GM20431 (cell line): ENCODE results near the gene LST1.

Experiments used
- in situ Hi-C: fragments of 300-500 bp; cut with MseI, MboI; formaldehyde crosslinking; loops from one replicate; pipeline ENCODE4 v1.15.0; 2020; ENCODE audit warnings: low sequenced_read_pairs; ENCODE audit not compliant: unreplicated experiment

The LST1 gene

DNA sequence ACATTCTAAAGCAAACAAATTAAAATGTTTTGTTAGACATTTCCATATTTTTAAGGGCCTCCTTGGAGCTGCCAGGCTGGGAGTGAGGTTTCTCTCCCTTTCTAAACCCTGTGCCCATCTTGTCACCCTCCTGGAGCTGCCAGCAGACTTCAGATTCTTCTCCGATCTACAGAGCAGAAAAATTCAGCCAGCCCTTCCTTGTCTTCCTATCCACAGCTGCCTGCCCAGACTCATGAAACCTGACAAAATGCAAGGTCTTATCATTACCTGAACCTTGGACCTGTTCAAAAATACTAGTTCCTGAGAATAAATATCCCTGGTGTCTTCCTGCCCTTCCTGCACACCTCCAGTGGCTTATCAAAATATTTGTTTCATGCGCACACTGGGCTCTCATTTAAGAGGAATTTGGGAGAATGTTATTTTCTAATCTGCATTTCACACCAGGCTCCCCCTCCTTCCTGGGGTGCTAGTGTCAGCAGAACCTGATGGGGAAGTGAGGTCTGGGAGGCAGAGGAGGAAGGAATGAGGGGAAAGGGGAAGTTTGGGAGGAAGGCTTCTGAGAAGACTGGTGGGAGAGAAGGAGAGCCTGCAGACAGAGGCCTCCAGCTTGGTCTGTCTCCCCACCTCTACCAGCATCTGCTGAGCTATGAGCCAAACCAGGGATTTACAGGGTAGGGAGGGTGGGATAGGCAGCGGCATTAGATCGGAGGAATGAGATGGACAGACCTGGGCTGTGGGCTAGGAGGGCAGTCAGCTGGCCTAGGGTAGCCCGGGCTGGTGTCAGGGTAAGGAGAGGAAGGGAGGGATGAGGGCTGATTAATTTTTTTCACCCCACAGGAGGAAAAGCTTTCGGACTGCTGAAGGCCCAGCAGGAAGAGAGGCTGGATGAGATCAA, 28.9 kb downstream of the LST1 start, which contains the start of gene AIF1:
TSS of gene AIF1 (plus strand) at position 551 of the 895 bp plus-strand sequence. CDS start at position 647, 96 bp downstream.
- in situ Hi-C loops = no loop called here

DNA sequence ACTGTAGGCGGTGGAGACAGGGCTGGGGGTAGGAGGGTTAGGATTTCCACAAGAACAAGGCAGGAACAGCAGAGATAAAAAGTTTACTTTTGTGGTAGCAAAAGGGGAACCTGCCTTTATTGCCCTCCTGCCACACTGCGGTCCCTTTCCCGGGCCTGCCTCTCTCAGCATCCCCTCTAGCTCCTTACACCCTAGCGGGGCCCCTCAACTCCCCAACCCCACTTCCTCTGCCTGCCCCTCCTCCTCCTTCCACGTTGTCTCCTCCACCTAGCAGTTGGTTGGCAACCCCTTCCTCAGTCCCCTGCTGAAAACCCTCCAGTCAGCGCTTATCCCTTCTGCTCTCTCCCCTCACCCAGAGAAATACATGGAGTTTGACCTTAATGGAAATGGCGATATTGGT, 29.7 kb downstream of the LST1 start:
- in situ Hi-C loops = no loop called here

DNA sequence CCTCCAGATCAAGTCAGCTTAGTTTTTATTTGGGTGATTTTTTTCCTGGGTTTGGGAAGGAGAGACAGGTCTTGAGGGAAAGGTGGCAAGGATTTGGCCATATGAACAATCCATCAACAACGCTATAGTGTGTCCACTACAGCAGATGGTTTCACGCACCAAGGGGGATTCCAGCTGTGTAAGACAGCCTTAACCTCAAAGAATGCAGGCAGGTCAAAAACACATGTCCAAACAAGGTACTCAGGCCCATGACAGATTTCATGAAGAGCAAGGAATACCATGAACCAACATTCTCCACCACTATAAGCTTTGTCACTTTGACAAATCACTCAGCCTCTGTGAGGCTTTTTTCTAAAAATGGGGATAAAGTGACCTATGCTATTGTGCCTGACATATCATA, 30.9 kb downstream of the LST1 start:
- in situ Hi-C loops = no loop called here

DNA sequence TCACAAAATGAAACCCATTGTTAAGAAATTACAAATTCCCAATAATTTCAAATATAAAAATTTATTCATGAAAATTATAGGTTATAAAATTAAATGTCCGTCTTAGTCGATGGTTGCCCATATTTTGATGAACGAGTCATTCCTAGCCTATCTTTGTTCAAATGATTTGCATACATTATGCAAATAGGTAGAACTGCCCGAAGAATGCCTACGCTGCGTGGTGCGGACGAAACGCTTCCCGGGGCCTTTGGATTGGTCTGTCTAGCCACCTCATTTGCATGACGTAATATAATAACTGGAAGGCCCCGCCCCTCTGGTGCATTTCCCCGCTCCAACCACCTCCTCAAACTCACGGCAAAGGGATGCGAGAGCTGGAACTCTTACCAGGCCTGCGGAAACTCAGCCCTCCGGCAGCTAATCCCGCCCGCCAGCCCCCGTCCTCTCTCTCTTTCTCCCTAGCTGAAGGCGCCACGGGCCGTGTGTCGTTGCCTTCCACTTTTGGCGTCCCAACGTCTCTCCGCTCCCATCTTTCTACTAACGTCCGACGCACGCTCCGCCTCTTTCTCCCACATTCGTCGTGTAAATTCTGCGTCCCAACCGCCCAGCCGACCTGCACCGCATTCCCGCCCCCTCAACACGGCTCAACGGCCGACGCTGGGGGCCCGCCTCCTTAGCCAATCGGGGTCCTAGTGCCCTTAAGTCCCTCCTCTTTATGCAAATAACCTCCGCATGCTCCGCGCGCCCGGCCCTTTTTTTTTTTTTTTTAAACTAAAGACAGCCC, 33.9 kb downstream of the LST1 start:
- in situ Hi-C loops = no loop called here

GRCh38 chr6:31620586-31621319, 34.7 kb downstream of the LST1 start, which contains the start of gene PRRC2A:
Gene PRRC2A (plus strand): TSS chr6:31620715. CDS start chr6:31622790, 2,075 bp downstream.
- in situ Hi-C loops = no loop called here

GRCh38 chr6:31621320-31621939, 35.4 kb downstream of the LST1 start:
- in situ Hi-C loops = no loop called here

DNA sequence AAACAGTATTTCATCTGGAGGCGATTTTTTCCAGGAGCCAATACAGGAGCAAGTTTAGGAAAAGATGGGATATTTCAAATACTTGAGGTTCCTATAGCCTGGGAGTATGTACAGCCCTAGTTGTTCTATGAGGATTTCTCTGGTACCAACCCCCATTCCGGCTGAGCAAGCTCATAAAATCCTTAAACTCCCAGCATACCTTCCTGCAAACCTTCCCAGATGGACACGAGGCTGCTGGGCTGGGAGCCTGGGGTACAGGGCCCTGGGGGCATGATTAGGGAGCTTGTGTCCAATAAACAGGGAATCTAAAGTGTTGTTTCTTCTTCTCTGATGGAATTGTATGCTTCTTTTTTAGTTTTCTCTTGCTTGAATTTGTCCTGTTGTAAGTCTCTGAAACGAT, 35.9 kb downstream of the LST1 start:
- in situ Hi-C loops = no loop called here

DNA sequence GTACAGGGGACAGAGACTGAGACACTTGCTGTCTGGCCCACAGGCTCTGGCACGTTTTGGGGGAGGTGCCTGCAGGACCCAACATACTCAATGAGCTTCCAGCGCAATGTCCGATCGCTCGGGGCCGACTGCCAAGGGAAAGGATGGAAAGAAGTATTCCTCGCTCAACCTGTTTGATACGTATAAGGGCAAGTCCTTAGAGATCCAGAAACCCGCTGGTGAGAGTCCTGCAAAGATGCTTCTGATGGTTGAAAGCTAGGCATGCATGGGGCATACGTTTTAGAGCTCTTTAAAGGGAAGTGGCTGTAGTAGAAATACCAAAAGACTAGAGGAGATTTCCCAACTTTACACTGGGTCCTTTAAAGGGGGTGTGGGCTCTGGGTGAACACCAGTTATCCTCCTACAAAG, 36.6 kb downstream of the LST1 start:
- in situ Hi-C loops = no loop called here

DNA sequence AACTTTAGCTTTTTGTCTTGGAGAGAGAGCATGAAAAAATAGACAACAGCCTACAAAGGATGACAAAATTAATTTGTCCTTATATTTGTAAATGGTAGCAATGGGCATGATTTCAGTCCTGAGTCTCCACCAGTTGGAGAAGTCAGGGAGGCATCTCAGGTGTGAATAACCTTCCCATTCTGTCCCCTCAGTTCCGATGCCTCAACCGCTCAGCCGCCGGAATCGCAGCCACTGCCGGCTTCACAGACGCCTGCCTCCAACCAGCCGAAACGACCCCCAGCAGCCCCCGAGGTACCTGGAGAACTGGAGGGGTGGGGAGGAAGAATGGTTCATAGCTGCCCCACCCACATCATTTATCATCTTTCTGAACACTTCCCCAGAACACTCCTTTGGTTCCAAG, 38.0 kb downstream of the LST1 start:
- in situ Hi-C loops = no loop called here

DNA sequence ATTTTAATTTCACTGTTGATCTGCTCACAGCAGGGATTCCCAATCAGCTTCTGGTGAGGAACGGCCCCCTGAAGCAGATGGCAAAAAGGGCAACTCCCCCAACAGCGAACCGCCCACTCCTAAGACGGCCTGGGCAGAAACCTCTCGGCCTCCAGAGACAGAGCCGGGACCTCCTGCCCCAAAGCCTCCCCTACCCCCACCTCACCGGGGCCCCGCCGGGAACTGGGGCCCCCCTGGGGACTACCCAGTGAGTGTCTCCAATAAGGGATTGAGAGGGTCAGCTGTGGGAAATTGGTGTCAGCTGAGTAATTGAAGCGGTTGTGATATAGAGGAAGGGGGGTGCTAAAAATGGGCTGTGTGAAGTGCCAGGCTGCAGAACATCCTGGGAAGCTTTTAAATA, 40.9 kb downstream of the LST1 start:
- in situ Hi-C loops = no loop called here

GRCh38 chr6:31627690-31628287, 41.7 kb downstream of the LST1 start:
- in situ Hi-C loops = no loop called here

GRCh38 chr6:31629014-31629413, 42.9 kb downstream of the LST1 start:
- in situ Hi-C loops = no loop called here

DNA sequence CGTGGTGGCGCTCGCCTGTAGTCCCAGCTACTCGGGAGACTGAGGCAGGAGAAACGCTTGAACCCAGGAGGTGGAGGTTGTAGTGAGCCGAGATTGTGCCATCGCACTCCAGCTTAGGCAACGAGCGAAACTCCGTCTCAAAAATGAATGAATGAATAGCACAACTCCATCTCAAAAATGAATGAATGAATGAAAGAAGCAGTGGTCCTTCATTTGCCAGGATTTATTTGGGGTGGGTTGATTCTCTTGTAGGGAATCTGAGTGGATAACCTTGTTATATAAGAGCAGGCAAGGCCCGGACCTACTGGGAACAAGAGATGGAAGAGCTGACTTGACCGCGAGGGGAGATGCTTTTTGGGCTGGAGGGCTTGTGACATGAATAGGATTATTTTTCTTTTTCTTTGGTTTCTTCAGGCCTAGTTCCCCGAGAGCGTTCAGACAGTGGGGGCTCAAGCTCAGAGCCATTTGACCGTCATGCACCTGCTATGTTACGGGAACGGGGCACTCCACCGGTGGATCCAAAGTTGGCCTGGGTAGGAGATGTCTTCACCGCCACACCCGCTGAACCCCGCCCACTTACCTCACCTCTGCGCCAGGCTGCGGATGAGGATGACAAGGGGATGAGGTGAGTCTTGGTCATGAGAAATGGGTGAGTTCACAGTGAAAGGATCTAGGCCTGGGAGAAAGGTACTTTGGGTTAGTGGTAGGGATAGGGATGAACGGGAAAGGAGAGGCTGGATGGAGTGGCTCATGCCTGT, 44.3 kb downstream of the LST1 start:
- in situ Hi-C loops = no loop called here

DNA sequence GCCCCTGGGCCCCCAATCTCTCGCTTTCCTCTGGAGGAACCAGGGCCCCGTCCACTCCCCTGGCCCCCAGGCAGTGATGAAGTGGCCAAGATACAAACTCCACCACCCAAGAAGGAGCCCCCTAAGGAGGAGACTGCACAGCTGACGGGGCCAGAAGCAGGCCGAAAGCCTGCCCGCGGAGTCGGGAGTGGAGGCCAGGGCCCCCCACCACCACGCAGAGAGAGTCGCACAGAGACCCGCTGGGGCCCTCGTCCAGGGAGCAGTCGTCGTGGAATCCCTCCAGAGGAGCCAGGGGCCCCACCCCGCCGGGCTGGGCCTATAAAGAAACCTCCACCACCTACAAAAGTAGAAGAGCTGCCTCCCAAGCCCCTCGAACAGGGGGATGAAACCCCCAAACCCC, 45.1 kb downstream of the LST1 start:
- in situ Hi-C loops = no loop called here

DNA sequence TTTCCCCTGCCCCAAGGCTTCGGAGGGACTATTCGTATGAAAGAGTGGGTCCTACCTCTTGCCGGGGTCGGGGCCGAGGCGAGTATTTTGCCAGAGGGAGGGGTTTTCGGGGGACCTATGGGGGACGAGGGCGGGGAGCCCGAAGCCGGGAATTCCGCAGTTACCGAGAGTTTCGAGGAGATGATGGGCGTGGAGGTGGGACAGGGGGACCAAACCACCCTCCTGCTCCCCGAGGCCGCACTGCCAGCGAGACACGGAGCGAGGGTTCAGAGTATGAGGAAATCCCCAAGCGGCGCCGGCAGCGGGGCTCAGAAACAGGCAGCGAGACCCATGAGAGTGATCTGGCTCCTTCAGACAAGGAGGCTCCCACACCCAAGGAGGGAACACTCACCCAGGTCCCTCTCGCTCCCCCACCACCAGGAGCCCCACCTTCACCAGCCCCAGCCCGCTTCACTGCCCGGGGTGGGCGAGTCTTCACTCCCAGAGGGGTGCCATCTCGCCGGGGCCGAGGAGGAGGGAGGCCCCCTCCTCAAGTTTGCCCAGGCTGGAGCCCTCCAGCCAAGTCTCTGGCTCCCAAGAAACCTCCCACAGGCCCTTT, 45.7 kb downstream of the LST1 start:
- in situ Hi-C loops = no loop called here

GRCh38 chr6:31632279-31632946, 46.3 kb downstream of the LST1 start:
- in situ Hi-C loops = no loop called here

DNA sequence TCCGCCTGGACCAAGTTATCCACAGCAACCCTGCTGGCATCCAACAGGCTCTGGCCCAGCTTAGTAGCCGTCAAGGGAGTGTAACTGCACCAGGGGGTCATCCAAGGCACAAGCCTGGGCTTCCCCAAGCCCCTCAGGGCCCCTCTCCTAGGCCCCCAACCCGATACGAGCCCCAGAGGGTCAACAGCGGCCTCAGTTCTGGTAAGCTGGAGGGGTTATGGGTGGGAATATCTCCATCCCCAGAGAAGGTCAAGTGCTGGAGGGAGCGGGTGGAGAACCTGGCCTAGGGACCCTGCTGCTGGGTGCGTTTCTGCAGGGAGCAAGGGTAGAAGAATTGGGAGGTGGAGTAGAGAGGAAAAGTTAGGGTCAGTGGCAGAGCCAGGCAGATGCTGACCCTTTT, 47.4 kb downstream of the LST1 start:
- in situ Hi-C loops = no loop called here

DNA sequence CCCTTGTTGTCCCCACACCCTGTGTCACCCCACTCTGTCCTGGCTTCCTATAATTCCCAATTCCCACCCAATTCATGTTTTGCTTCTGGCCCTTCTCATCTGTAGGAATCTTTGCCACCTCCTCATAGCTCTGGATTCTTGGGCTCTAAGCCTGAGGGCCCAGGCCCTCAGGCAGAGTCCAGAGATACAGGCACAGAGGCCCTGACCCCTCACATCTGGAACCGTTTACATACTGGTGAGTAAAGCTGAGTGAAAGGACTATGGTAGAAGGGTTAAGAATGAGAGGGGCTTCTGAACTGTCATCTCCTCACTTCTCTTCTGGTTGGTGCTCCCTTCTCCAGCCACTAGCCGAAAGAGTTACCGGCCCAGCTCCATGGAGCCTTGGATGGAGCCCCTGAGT, 48.1 kb downstream of the LST1 start:
- in situ Hi-C loops = no loop called here
